AG08395 (cell line): Measurements from ENCODE around the gene RRAS.
A peak's percentile ranks its signal among the peaks of the same experiment; 100 is the strongest.

Source experiments
- DNase-seq: peaks from one replicate; pipeline ENCODE4 v3.0.0; 2012; ENCODE audit warnings: mixed read lengths, low spot score

RRAS gene

GRCh38 chr19:49640113-49640898, at the start of gene RRAS:
RRAS (minus strand) TSS chr19:49640143; CDS start chr19:49640098, 45 bp downstream.
- DNase-seq: peak; percentile 97

- DNase-seq: peak; percentile 25
Observed at GRCh38 chr19:49689133-49690078, 49.5 kb upstream of the RRAS start, which contains the start of gene ADM5. ADM5 (plus strand) TSS chr19:49689594; CDS start chr19:49689838, 244 bp downstream.

GRCh38 chr19:49688531-49689132, 48.7 kb upstream of the RRAS start:
- DNase-seq: no peak

GRCh38 chr19:49687566-49688316, 47.8 kb upstream of the RRAS start:
- no peak for DNase-seq

- DNase-seq: no peak
Observed at GRCh38 chr19:49687150-49687549, 47.2 kb upstream of the RRAS start.

GRCh38 chr19:49686503-49687088, 46.7 kb upstream of the RRAS start:
- no peak for DNase-seq

- DNase-seq: no peak
Observed at GRCh38 chr19:49685845-49686332, 45.9 kb upstream of the RRAS start.

- DNase-seq: no peak
Observed at GRCh38 chr19:49684983-49685553, 45.1 kb upstream of the RRAS start.

GRCh38 chr19:49684251-49684982, 44.5 kb upstream of the RRAS start:
- DNase-seq: no peak

- no peak for DNase-seq
Observed at GRCh38 chr19:49683814-49684250, 43.9 kb upstream of the RRAS start.

- no peak for DNase-seq
Observed at GRCh38 chr19:49682274-49682673, 42.3 kb upstream of the RRAS start.

- DNase-seq: no peak
Observed at GRCh38 chr19:49681830-49682229, 41.9 kb upstream of the RRAS start.

- DNase-seq: peak; percentile 96
Observed at GRCh38 chr19:49680421-49681351, 40.7 kb upstream of the RRAS start.

- no peak for DNase-seq
Observed at GRCh38 chr19:49679771-49680413, 39.9 kb upstream of the RRAS start.

GRCh38 chr19:49678985-49679770, 39.2 kb upstream of the RRAS start:
- no peak for DNase-seq

- peak; percentile 50 for DNase-seq
Observed at GRCh38 chr19:49677901-49678674, 38.1 kb upstream of the RRAS start.
